Central memory CD8-positive, alpha-beta T cell (primary cell): Measurements from ENCODE around the gene SPTAN1.
"Not testable (repeated sequence)": the region's sequence is repeated elsewhere in the genome, so short reads cannot be mapped to it uniquely, and the experiment has no call there.

Experiments used
- ATAC-seq: fragments of 150-1000 bp; cut with Tn5 transposase; replicated peaks from 2 replicates; pipeline ENCODE4 v1.10.0; 2022; ENCODE audit warnings: mild to moderate bottlenecking, moderate FRiP score, moderate number of reproducible peaks; ENCODE audit not compliant: poor library complexity, severe bottlenecking; ENCODE audit errors: extremely low read depth
- DNase-seq, 2 donors: peaks; one replicate each; pipeline ENCODE4 v3.0.0; 2021; ENCODE audit warnings: low spot score in 2 of 2
- H3K27ac Mint-ChIP-seq: one replicate; pipeline ENCODE4 v1.8.0; 2022; ENCODE audit warnings: low read depth, mild to moderate bottlenecking, moderate library complexity, mixed read lengths
- H3K27me3 Mint-ChIP-seq: one replicate; pipeline ENCODE4 v1.8.0; 2022; ENCODE audit warnings: mixed read lengths
- H3K36me3 Mint-ChIP-seq: one replicate; pipeline ENCODE4 v1.8.0; 2022; ENCODE audit warnings: mild to moderate bottlenecking, moderate library complexity, mixed read lengths; ENCODE audit not compliant: insufficient read depth
- H3K4me1 Mint-ChIP-seq: one replicate; pipeline ENCODE4 v1.8.0; 2022; ENCODE audit warnings: mixed read lengths
- H3K4me3 Mint-ChIP-seq: one replicate; pipeline ENCODE4 v1.8.0; 2022; ENCODE audit warnings: mild to moderate bottlenecking, moderate library complexity, mixed read lengths
- H3K9me3 Mint-ChIP-seq: one replicate; pipeline ENCODE4 v1.8.0; 2022; ENCODE audit warnings: mixed read lengths

SPTAN1 gene

GRCh38 chr9:128643519-128644300 lies 91.3 kb downstream of the SPTAN1 start:
- DNase-seq (no peak), ATAC-seq (no peak)
- H3K4me1 Mint-ChIP-seq = no peaks in the 10 kb centered on the region
- no peak overlapping the region for H3K27ac Mint-ChIP-seq
- peaks cover 1% of the 10 kb centered on the region for H3K36me3 Mint-ChIP-seq
- no peaks in the 10 kb centered on the region for H3K9me3 Mint-ChIP-seq
- no peaks in the 10 kb centered on the region for H3K27me3 Mint-ChIP-seq
- no peak overlapping the region for H3K4me3 Mint-ChIP-seq

GRCh38 chr9:128648206-128648605 lies 95.8 kb downstream of the SPTAN1 start:
- H3K27me3 Mint-ChIP-seq, H3K4me3 Mint-ChIP-seq, H3K4me1 Mint-ChIP-seq, H3K9me3 Mint-ChIP-seq, H3K27ac Mint-ChIP-seq, H3K36me3 Mint-ChIP-seq: not testable (repeated sequence)
- peak; percentile 44 to 54 for DNase-seq
- ATAC-seq = peak; percentile 78

DNA sequence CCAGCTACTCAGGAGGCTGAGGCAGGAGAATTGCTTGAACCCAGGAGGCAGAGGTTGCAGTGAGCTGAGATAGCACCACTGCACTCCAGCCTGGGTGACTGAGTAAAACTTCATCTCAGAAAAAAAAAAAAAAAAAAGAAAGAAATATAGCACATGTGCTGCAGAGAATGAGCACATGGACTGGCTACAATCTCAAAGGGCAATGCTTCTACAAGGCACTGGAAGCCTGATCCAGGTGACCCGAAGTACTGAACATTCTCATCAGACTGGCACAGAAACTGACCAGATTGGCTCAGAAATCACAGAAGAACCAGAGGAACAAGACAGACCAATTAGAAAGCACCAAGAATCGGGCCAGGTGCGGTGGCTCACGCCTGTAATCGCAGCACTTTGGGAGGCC lies 99.4 kb downstream of the SPTAN1 start:
- H3K4me1 Mint-ChIP-seq = no peaks in the 10 kb centered on the region
- no peak overlapping the region for H3K27ac Mint-ChIP-seq
- no peak for ATAC-seq

DNA sequence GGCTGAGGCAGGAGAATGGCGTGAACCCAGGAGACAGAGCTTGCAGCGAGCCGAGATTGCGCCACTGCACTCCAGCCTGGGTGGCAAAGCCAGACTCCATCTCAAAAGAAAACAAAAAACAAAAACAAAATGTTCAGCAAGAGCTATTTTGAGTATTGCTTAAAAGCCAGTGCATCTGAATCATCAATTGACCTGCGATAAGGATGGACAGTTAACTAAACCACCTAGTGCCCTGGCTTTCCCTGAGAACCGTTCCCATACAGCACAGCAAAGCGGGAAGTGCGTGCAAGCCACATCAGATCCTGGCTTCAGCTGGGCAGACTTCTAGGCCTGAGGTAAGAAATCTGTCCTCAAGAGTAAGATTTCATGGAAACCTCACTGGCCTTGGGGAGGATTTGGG lies 101.5 kb downstream of the SPTAN1 start:
- no peaks in the 10 kb centered on the region for H3K9me3 Mint-ChIP-seq
- H3K4me1 Mint-ChIP-seq = no peaks in the 10 kb centered on the region
- no peak for DNase-seq
- ATAC-seq = no peak
- H3K27me3 Mint-ChIP-seq = no peaks in the 10 kb centered on the region
- no peak overlapping the region for H3K27ac Mint-ChIP-seq
- peaks cover 5% of the 10 kb centered on the region for H3K36me3 Mint-ChIP-seq
- H3K4me3 Mint-ChIP-seq = no peak overlapping the region

More for the DNA sequence above, 99.4 kb downstream of the SPTAN1 start:
- Mint-ChIP-seq H3K27me3 (no peaks in the 10 kb centered on the region), H3K4me3 (no peak overlapping the region), H3K9me3 (no peaks in the 10 kb centered on the region), H3K36me3 (peaks cover 4% of the 10 kb centered on the region)
- no peak for DNase-seq

DNA sequence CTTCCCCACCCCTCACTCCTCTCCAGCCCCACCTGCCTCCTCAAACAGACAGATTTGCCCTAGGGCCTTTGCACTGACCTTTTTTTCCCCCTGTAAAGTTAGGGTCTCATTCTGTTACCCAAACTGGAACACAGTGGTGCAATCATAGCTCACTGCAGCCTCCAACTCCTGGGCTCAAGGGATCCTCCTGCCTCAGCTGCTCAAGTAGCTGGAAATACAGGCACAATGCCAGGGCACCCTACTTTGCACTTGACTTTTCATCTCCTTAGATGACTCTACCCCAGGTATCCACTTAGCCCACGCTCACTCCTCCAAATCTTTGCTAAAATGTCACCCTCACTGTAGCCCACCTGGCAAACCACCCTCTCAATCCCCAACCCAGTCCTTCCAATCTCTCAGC lies 102.1 kb downstream of the SPTAN1 start:
- H3K36me3 Mint-ChIP-seq = peaks cover 5% of the 10 kb centered on the region
- no peaks in the 10 kb centered on the region for H3K27me3 Mint-ChIP-seq
- no peak for DNase-seq
- H3K27ac Mint-ChIP-seq = no peak overlapping the region
- H3K4me1 Mint-ChIP-seq = no peaks in the 10 kb centered on the region
- H3K4me3 Mint-ChIP-seq = peak overlapping the region; percentile 87
- no peak for ATAC-seq
- no peaks in the 10 kb centered on the region for H3K9me3 Mint-ChIP-seq

GRCh38 chr9:128656416-128657343 lies 104.3 kb downstream of the SPTAN1 start, which contains the start of gene DYNC2I2:
DYNC2I2 (minus strand) TSS chr9:128656847; CDS start chr9:128656726, 121 bp downstream.
- Mint-ChIP-seq H3K4me3 (peak within 1 kb of the TSS; percentile 87), H3K4me1 (no peaks in the 10 kb centered on the region), H3K27me3 (no peaks in the 10 kb centered on the region), H3K36me3 (peaks cover 5% of the 10 kb centered on the region), H3K9me3 (no peaks in the 10 kb centered on the region), H3K27ac (peak within 1 kb of the TSS; percentile 96)
- peak; percentile 96 for ATAC-seq
- peak; percentile 92 for DNase-seq

GRCh38 chr9:128657344-128657704 lies 104.9 kb downstream of the SPTAN1 start:
- no peak for ATAC-seq
- Mint-ChIP-seq H3K36me3 (peaks cover 5% of the 10 kb centered on the region), H3K4me1 (no peaks in the 10 kb centered on the region), H3K9me3 (no peaks in the 10 kb centered on the region), H3K4me3 (peak overlapping the region; percentile 87), H3K27me3 (no peaks in the 10 kb centered on the region), H3K27ac (peak overlapping the region; percentile 96)
- no peak for DNase-seq

GRCh38 chr9:128657796-128658195 lies 105.4 kb downstream of the SPTAN1 start:
- Mint-ChIP-seq H3K27me3 (no peaks in the 10 kb centered on the region), H3K27ac (no peak overlapping the region), H3K9me3 (no peaks in the 10 kb centered on the region), H3K4me1 (no peaks in the 10 kb centered on the region), H3K4me3 (no peak overlapping the region), H3K36me3 (peaks cover 5% of the 10 kb centered on the region)
- ATAC-seq (no peak), DNase-seq (no peak)

DNA sequence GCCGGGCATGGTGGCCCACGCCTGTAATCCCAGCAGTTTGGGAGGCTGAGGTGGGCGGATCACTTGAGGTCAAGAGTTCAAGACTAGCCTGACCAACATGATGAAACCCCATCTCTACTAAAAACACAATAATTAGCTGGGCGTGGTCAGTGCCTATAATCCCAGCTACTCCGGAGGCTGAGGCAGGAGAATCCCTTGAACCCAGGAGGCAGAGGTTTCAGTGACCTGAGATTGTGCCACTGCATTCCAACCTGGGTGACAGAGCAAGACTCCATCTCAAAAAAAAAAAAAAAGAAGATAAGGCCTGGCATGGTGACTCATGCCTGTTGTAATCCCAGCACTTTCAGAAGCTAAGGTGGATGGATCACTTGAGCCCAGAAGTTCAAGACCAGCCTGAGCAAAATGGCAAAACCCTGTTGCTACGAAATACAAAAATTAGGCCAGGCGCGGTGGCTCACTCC lies 114.1 kb downstream of the SPTAN1 start:
- not testable (repeated sequence) for H3K4me3 Mint-ChIP-seq, ATAC-seq, DNase-seq, H3K4me1 Mint-ChIP-seq, H3K27me3 Mint-ChIP-seq, H3K36me3 Mint-ChIP-seq, H3K27ac Mint-ChIP-seq, H3K9me3 Mint-ChIP-seq

DNA sequence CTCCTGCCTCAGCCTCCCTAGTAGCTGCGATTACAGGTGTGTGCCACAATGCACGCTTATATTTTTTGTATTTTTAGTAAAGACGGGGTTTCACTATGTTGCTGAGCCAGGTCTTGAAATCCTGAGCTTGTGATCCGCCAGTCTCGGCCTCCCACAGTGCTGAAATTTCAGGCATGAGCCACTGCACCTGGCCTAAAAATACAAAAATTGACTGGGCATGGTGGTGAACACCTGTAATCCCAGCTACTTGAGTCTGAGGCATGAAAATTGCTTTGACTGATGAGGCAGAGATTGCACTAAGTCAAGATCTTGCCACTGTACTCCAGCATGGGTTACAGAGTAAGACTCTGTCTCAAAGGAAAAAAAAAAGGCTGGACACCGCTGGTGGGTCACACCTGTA lies 117.4 kb downstream of the SPTAN1 start:
- no peak overlapping the region for H3K4me3 Mint-ChIP-seq
- no peaks in the 10 kb centered on the region for H3K27me3 Mint-ChIP-seq
- H3K9me3 Mint-ChIP-seq = no peaks in the 10 kb centered on the region
- DNase-seq (no peak), ATAC-seq (no peak)
- H3K4me1 Mint-ChIP-seq = no peaks in the 10 kb centered on the region
- H3K36me3 Mint-ChIP-seq = no peaks in the 10 kb centered on the region
- H3K27ac Mint-ChIP-seq = no peak overlapping the region

DNA sequence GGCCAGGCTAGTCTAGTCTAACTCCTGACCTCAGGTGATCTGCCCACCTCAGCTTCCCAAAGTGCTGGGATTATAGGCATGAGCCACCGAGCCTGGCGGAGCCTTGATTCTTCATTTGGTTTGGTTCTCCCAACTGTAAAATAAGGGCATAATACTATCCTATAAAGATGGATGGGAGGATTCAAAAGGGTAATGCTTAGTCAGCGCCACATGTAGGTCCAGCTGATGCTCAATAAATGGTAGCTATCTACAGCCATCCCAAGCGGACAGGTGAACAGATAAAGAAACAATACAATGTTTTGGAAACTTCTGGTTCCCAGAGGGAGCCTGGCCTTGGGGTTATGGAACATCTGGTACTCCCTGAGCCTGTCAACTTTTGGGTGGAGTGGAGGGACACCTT lies 123.0 kb downstream of the SPTAN1 start:
- ATAC-seq (no peak), DNase-seq (no peak)
- Mint-ChIP-seq H3K27me3 (no peaks in the 10 kb centered on the region), H3K9me3 (no peaks in the 10 kb centered on the region), H3K4me1 (no peaks in the 10 kb centered on the region), H3K27ac (peak overlapping the region; percentile 46), H3K4me3 (no peak overlapping the region), H3K36me3 (peaks cover 4% of the 10 kb centered on the region)

GRCh38 chr9:128677794-128678193 lies 125.4 kb downstream of the SPTAN1 start:
- Mint-ChIP-seq H3K27ac (no peak overlapping the region), H3K4me1 (no peaks in the 10 kb centered on the region), H3K36me3 (peaks cover 4% of the 10 kb centered on the region), H3K4me3 (no peak overlapping the region), H3K27me3 (no peaks in the 10 kb centered on the region), H3K9me3 (no peaks in the 10 kb centered on the region)
- ATAC-seq (no peak), DNase-seq (no peak)
